HG03342 (cell line): ENCODE measurements around the gene SLC7A11.
"Not testable (repeated sequence)": the region's sequence is repeated elsewhere in the genome, so short reads cannot be mapped to it uniquely, and the experiment has no call there.

ENCODE experiments used
- ATAC-seq: cut with Tn5 transposase; IDR thresholded peaks from one replicate; pipeline ENCODE4 v1.9.1; 2021; ENCODE audit warnings: mild to moderate bottlenecking, moderate library complexity; ENCODE audit not compliant: unreplicated experiment

Gene SLC7A11

GRCh38 chr4:138210576-138210975, 31.6 kb downstream of the SLC7A11 start:
- ATAC-seq, result not testable (repeated sequence)

- no peak for ATAC-seq
These were observed 33.1 kb downstream of the SLC7A11 start for GRCh38 chr4:138209094-138209493.

- no peak for ATAC-seq
These were observed 36.5 kb downstream of the SLC7A11 start for GRCh38 chr4:138205531-138206233.

- no peak for ATAC-seq
These were observed 37.6 kb downstream of the SLC7A11 start for GRCh38 chr4:138204507-138204906.

GRCh38 chr4:138202686-138203085, 39.5 kb downstream of the SLC7A11 start:
- no peak for ATAC-seq

GRCh38 chr4:138200236-138200590, 41.9 kb downstream of the SLC7A11 start:
- peak; percentile 49 for ATAC-seq

GRCh38 chr4:138199568-138200235, 42.4 kb downstream of the SLC7A11 start:
- ATAC-seq, result peak; percentile 62

- no peak for ATAC-seq
These were observed 46.0 kb downstream of the SLC7A11 start for GRCh38 chr4:138196153-138196552.

GRCh38 chr4:138193963-138194362, 48.2 kb downstream of the SLC7A11 start:
- no peak for ATAC-seq

- ATAC-seq, result no peak
These were observed 50.0 kb downstream of the SLC7A11 start for GRCh38 chr4:138192113-138192512.

GRCh38 chr4:138190452-138190858, 51.7 kb downstream of the SLC7A11 start:
- peak; percentile 99 for ATAC-seq

GRCh38 chr4:138189206-138189605, 52.9 kb downstream of the SLC7A11 start:
- no peak for ATAC-seq

GRCh38 chr4:138188406-138189084, 53.6 kb downstream of the SLC7A11 start:
- no peak for ATAC-seq

- no peak for ATAC-seq
These were observed 56.1 kb downstream of the SLC7A11 start for GRCh38 chr4:138185859-138186645.

GRCh38 chr4:138184886-138185285, 57.3 kb downstream of the SLC7A11 start:
- no peak for ATAC-seq

- ATAC-seq, result peak; percentile 67
These were observed 59.2 kb downstream of the SLC7A11 start for GRCh38 chr4:138182838-138183426.

GRCh38 chr4:138181287-138181686, 60.9 kb downstream of the SLC7A11 start:
- no peak for ATAC-seq

GRCh38 chr4:138178566-138178965, 63.6 kb downstream of the SLC7A11 start:
- peak; percentile 64 for ATAC-seq

GRCh38 chr4:138177278-138177968, 64.7 kb downstream of the SLC7A11 start:
- ATAC-seq, result no peak
